Activated CD4-positive, alpha-beta T cell treated with anti-CD3 and anti-CD28 coated beads for 1 hour (primary cell): Measurements from ENCODE around the gene HOXA10.

Experiments
- DNase-seq: peaks from one replicate; pipeline ENCODE4 v3.0.0-alpha.2; 2020

HOXA10 gene

DNA sequence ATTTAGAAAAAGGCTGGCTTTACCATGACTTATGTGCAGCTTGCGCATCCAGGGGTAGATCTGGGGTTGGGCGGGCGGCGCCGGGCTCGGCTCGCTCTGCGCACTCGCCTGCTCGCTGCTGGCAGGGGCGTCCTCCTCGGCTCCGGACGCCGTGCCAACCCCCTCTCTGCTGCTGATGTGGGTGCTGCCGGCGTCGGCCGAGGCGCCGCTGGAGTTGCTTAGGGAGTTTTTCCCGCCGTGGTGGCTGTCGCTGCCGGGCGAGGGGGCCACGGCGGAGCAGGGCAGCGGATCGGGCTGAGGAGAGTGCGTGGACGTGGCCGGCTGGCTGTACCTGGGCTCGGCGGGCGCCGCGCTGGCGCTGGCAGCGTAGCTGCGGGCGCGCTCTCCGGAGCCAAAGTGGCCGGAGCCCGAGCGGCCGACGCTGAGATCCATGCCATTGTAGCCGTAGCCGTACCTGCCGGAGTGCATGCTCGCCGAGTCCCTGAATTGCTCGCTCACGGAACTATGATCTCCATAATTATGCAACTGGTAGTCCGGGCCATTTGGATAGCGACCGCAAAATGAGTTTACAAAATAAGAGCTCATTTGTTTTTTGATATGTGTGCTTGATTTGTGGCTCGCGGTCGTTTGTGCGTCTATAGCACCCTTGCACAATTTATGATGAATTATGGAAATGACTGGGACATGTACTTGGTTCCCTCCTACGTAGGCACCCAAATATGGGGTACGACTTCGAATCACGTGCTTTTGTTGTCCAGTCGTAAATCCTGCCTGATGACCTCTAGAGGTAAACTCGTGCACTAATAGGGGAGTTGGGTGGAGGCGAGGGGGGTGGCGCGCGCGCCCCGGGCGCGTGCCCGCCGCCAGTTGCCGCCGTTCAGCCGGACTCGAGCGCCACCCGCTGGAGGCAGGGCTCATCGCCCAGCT is 30.8 kb downstream of the HOXA10 start, which contains the start of gene HOXA5:
HOXA5 (minus strand) TSS at position 659 of the 927 bp plus-strand sequence; CDS start at position 585, 74 bp downstream.
- no peak for DNase-seq

DNA sequence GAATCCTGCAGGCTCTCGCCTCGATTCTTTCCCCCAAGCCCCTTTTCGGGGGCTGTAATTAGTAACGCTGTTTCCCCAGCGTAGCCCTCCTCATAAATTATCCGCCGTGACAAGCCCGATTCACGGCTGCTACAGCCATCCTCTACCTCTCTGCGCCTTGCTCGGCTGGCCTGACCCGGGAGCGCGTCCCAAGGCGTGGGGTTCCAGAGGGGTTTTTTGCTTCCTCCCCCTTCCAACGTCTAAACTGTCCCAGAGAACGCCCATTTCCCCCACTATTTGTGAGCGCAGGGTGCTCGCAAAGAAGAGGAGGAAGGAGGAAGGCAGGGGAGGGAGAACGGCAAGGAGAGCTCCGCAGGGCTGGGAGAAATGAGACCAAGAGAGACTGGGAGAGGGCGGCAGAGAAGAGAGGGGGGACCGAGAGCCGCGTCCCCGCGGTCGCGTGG is 31.5 kb downstream of the HOXA10 start:
- DNase-seq = no peak

DNA sequence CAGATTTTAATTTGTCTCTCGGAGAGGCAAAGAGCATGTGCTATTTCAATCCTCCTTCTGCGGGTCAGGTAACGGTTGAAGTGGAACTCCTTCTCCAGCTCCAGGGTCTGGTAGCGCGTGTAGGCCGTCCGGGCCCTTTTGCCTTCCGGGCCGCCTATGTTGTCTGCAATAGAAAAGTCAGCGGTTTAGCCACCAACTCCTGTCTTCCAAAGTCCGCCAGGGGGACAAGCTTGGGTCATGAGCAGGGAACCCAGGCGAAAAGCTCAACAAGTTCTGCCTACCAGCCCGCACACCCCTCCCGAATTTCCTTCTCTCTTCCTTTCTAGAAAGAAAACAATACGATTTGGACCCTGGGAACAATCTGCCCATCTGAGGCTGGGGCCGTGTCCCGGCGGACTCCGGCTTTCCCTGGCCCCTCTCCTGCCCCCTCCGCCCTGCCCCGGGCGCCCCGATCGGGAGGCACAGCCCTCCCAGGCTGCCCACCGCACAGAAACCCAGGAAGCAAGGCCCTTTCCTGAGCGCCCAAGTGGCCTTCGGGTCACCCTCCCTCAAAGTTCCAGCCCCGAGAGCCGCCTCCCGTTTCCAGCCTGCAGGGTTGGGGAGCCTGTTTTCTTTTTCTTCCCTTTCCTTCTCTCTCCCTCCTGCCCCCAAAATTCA is 32.1 kb downstream of the HOXA10 start:
- DNase-seq = no peak

DNA sequence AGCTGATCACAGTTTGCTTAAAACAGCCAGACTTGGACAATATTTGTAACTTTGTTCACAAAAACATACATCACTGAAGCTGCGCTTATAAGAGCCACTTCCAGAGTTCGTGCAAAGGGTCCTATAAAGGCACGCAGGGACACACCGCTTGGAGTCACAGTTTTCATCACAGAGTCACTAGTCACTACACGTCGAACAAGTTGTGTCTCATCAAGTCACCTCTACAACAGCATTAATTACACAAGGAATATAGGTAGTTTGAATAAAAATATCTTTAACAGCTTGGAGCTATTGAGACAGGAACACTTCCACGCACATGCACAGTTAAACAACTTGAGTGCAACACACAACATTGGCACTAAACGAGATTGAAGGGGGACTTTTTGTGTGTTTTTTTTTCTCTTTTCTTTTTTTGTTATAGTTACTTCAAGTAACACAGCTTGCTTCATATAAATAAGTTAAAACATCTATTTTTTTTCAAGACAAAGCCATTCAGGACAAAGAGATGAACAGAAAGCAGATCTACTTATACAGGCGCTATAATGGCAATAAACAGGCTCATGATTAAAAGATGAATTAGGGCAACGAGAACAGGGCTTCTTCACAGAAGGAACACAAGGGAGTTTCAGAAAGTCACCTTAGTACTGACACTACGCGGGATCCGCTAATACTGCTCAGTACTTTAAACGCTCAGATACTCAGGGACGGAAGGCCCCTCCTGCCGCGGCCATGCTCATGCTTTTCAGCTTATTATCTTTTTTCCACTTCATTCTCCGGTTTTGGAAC is 32.8 kb downstream of the HOXA10 start:
- no peak for DNase-seq

DNA sequence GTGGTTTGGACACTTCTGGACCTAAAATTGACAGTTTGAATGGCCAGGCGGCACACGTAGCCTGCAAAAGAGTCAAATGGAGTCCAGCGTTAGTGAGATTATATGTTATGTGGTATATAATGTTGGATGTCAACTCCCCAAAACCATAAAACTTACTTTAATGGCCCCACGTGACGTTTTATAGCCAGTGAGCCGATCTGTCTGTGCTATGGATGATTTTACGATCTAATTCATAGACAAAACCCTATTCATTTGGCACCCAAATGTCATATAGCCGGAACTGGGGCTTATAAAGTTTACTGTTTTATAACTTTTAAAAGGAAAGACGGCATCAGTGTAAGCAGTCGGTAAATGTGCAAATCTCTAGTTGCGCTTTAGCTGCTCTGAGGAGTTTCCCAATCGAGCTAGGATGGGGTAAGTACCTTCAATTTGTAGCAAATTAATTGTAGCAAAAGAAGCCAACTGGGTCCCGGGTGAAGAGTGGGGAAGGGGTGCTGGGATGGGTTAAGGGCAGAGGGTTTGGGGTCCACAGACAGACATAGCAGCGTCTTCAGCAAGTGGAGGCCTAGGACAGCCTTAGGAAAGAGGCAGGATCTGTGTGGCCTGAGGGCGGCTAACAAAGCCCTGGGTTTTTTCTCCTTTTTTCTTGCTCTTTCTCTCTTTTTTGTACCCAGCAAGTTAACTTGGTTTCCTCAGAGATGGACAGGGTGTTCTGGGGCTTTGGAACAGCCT is 33.8 kb downstream of the HOXA10 start:
- DNase-seq = no peak

DNA sequence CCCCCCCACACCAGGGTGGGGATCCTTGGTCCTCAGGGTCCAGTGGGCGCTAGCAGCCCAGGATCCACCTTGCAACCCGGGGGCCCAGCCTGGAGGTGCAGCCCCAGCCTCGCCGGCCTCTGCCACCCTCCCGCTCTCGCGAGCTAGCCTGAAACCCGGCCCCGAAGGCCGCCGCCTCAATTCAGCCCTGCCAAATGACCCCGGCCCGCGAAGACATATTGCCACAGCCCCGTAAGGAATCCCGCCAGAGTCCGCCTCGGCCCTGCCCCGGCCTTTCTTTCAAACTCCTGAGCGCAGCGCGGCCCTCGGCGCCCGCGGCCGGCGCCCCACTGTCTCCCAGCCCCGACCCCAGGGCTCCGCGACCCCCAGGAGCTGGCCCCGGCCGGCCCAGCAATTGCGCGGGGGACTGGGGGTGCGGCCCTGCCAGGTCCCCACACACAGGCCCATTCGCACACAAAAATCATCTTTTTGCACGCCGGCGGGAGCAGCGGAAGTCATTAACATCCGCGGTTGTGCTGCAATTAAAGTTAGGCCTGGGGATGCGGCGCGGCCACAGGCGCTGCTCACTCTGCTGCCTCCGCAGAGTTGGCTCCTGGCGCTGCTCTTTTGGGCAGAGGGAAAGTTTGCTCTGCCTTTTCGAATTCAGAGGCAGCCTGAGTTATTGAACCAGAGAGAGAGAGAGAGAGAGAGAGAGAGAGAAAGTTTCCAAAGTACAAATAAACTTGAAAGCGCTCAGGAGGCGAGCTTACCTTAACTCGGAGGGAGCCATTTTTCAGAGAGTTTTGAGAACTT is 34.6 kb downstream of the HOXA10 start:
- DNase-seq = no peak

DNA sequence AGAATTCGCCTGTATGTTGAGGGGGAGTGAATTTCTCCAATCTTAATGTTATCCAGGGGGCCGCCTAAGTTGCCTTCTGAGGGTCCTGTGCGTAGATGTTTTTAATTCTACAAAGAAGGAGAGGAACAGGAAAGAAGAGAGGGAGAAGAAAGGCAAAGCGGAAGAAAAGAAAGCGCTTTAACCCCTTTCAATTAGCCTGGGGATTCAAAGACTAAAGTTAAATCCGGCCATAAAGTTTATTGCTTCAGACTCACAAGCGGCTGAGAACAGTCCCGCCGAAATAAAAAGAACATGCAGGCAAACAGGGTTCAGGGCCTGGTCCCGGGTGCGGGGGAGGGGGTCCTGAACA is 35.2 kb downstream of the HOXA10 start:
- DNase-seq = no peak

DNA sequence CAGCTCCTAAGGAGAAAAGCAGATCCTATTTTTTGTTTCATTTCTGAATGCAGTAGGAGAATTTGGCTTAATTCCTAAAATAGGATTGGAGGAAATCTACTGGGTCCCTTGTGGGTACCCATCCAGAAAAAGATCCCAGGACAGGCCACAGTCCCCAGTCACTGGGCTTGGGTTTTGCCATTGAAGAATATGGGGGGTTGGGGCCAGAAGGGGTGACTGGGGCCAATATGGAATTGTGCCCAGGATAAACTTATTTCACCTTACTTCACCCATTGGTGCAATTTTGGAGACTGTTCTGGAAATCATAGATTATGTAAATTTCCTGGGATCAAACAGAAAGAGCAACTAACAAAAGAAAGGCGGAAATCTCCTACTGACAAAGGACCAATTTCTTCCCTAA is 35.6 kb downstream of the HOXA10 start:
- no peak for DNase-seq

DNA sequence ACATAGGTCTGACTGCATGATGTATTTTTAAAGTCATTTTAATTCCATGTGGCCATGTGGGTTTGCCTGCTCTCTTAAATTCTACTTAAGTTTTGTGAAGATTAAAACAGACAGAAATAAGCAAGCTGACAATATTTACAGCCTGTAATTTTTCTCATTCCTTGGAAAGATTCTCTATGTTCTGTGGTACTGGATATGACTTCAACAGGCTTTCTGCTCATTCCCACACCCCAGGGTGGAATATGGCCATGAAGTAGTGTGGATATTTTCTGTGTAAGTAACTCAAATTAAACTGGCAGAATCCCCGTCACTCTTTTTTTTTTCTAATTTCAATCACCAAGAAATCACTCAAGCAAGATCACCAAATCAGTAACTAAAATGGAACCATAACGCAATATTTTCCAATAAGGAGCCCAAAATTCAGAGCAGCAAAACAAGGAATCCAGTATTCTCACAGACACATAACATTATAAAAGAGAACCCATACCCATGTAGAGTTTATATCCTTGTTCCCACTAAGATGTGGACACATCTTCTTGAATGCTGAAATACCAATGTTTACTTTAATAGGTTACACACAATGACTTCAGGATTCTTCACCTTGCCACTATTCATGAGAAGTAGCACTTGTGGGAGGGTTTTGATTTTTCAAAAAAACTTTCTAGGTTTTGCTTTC is 36.3 kb downstream of the HOXA10 start:
- DNase-seq = no peak

DNA sequence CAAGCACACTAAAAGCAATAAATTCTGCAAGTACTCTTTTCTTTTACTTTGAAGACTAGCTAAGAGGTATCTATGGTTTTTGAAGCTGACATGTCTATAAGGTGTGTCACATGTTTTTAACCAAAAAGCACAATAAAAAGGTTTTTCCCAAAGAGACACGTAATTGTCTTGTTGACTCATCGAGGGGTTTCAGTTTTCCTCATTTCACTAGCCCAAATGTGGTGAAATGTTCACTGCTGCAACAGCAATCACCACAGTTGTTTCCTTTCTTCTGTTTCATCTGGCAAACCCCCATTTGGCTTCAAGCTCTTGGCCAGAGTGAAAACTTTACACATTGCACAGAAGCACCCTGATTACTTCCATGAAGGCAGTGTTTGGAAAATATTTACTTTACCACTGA is 39.7 kb downstream of the HOXA10 start:
- no peak for DNase-seq

DNA sequence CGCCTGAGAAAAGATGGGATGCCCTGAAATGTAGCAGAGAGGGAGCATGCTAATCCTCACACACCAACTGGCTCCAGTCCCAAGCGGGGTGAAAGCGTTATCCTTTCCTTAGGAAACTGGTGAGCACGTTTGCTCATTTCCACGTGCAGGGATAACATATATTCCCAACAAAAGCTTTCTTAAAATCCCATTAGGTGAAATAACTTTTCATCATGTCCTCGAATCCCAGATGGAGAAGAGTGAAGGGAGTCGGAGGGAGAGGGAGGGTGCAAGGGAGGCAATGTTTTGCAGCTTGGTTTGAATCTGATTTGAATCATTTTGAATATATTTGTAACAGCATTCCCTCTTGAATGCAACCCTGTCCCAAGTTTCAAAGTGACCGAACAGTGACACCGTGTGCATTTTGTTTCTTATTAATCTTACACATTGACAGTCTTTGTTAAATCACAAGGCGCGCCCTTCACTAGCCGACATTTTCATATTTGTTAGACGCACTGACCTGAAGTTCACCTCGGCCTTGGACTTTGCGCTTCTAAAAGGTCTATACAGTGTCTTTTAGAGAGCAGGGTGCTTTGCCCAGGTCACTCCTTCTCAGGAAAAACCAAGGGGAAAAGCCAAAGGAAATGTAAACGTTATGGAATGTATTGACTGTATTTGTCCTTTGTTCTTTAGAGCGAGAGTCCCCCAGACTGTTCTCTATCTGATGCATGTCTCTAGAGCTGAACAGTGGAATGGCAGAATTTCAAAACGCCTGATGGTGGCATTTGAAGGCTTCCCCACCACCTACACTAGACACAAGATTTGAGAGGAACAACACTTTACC is 40.5 kb downstream of the HOXA10 start:
- no peak for DNase-seq

DNA sequence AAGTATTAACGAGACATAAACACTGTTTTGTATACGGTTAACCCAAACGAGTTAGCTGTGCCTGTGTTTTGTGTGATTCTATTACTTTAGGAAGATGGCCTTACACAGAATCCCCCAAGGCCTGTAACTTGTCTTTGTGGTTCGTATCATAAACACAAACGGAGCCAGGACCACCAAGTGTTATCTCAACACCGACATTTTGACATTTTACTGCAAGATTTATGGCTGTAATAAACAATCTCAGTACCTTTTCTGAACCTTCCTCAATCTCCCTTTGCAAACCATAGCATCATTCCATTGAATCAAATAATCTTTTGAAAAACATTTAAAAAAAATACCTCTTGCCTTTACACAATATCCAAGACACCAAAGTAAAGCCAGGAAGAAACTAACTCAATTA is 41.1 kb downstream of the HOXA10 start:
- DNase-seq = no peak

DNA sequence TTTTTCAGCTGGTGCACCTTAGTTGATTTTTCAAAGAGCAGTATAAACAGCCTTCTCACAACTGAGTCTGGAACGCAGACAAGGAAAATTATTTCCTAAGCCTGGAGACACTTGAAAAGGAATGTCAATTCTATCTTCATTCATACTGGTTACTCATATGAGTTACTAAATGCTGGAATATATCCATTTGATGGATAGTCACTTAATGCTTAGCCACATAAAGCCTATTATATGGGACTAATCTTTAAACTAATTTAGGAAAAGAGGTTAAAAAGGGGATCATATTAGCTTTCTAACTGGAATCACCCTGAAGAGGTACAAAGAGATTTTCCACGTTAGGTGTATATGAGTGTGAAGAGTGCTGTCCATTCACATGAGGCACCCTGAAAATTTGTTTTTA is 41.9 kb downstream of the HOXA10 start:
- no peak for DNase-seq

DNA sequence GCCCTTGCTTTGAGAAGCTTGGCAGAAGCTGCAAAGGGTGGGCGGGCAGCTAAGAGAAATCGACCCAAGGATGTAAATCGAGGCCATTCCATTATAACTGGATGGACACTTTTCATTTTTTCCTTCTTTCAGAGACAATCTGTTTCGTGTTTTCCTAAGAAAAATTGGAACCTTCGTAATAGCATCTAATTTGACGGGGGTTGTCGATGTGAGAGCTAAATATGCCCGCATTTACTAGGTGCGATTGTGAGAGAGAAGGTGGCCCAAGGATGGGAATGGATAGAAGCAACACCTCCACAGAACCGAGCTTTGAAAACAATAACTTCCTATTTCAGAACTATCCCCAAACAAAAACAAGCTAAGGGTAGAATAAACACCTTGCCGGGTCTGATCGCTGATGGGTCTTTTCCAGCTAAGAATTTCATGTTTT is 42.7 kb downstream of the HOXA10 start:
- DNase-seq = no peak

DNA sequence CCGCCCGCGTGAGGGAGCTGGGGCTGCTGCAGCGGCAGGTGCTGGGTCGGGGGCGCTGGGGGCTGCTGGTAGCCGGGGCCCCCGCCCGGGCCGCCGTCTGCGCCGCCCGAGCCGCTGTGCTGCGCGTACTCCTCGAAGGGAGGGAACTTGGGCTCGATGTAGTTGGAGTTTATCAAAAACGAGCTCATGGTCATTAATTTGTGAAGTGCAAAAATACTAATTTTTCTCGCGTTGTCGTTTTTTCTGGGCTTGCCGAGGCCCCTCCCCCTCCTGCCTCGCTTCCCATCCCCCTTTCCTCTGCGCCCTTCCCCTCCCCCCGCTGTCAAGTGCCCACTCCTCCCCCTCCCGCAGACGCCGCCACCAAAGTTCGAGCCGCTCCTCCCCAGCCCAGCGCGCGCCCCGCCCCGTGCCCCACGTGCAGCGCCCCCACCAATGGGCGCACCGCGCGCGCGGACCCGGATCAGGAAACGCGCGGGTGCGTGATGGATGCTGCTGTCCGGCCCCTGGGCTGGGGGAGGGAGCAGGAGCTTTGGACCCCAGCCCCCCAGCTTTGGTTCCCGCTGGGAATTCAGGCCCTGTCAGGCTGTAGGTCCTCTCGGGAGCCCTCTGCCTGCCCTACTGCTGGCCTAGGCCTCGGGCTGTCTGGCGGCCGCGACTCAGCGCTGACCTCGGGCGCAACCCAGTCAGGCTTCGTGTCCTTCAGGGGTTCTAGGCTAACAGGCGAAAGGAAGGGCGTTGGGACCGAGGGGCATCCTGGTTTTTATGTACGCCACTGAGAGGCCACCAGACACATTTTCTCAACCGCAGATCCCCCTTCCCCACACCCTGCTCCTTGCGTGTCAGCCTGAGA is 43.4 kb downstream of the HOXA10 start, which contains the start of gene HOXA4:
HOXA4 (minus strand) TSS at position 218 of the 850 bp plus-strand sequence; CDS start at position 194, 24 bp downstream.
- peak; percentile 57 for DNase-seq

DNA sequence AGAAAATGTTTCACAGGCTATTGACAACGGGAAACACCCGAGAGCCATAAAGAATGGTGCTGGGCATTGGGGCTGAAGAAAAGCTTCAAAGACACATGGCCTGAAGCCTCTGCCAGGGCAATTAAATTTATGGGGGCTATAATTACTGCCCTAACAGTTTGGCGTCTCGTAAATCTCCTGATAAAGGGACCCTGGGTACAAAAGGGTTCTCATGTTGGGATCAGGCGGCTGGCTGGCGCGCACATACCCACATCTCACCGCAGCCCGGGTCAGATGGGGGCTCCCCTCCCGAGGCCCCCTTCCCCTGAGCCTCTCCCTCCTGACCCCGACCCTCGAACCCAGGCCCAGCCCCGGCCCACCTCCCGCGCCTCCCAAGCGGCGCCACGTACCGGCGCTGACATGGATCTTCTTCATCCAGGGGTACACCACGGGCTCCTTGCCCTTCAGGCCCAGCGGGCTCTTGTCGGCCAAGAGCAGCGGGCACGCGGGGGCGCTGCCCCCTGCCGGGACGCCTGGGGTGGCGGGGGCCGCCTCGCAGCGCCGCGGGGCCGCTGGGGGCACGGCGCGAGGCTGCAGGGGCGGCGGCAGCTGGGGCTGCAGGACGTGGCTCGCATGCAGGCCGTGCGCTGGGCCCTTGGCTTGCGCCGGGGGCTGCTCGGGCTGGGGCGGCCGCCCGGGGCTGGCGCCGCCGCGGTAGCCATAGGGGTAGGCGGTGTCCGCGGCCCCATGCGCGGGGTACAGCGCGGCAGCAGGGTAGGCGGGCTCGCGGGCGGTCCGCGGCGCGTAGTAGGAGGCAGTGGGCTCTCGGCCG is 44.2 kb downstream of the HOXA10 start:
- DNase-seq = no peak

DNA sequence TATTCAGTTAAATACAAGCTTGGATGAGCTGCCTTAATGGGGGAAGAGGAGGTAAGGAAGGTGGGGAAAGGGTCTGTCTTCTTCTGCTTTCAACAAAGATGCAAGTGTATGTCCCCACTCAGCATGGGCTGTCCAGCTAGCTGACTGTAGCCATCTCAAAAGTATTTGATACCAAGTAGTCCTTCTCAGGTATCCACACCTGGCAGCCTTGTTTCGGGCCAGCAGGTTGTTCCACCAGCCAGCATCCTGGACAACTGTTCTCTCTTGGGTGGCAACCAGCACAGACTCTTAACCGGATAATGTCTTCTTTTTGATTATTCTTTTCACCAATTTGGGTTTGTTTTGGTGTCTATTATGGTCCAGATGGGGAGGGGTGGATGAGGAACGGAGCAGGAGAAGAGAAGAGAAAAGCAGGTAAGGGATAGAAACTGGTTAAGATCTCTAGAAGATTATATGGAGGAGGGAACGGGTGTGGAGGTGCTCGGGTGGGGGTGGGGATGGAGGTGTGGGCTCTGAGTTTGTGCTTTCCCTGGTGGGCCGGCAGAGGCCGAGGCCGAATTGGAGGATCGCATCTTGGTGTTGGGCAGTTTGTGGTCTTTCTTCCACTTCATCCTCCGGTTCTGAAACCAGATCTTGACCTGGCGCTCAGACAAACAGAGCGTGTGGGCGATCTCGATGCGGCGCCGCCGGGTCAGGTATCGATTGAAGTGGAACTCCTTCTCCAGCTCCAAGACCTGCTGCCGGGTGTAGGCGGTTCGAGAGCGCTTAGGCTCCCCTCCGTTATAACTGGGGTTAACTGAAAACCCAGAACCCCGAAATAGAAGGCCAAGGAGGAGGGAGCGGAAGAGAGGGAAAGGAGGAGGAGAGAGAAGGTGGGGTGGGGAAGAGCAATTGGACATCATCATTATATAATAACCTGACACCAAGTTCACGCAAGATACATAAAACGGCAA is 45.1 kb downstream of the HOXA10 start:
- DNase-seq = no peak
